ENCODE data around the gene B4GALT1.

DNA sequence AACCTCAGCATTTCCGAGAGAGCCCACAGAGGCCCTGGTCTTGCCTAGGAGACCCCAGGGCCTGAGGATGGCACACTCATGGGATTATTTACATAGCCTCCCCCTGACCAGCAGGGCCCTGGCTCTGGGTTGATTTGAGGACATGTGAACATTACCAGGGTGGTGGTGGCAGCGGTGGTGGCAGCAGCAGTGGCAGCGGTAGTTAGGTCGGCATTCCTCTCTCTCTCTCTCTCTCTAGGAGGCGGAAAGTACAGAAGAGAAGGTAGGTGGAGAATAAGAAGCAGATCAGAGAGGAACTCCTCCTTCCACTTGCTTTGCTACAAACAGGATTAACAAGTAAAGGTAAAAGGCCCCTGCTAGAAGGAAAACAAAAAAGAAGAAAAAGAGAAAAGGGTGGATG is 39.3 kb downstream of the B4GALT1 start:
- TF ChIP-seq, protein P1, sequence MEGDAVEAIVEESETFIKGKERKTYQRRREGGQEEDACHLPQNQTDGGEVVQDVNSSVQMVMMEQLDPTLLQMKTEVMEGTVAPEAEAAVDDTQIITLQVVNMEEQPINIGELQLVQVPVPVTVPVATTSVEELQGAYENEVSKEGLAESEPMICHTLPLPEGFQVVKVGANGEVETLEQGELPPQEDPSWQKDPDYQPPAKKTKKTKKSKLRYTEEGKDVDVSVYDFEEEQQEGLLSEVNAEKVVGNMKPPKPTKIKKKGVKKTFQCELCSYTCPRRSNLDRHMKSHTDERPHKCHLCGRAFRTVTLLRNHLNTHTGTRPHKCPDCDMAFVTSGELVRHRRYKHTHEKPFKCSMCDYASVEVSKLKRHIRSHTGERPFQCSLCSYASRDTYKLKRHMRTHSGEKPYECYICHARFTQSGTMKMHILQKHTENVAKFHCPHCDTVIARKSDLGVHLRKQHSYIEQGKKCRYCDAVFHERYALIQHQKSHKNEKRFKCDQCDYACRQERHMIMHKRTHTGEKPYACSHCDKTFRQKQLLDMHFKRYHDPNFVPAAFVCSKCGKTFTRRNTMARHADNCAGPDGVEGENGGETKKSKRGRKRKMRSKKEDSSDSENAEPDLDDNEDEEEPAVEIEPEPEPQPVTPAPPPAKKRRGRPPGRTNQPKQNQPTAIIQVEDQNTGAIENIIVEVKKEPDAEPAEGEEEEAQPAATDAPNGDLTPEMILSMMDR (conservative IDR thresholded peaks at IDR 0.05; ENCODE audit: low read length) = no peak
- no peak for TF ChIP-seq EZH2phosphoT487 (IDR thresholded peaks at IDR 0.05; ENCODE audit: borderline replicate concordance, low read depth, low read length)

Measured in OCI-LY7 (cell line).